ENCODE data around the gene PAPSS2.

- no peak for TF ChIP-seq CTCF (conservative IDR thresholded peaks at IDR 0.05 in 1 of 2, IDR thresholded peaks at IDR 0.05 in 1 of 2; ENCODE audit: low read depth in 1 of 2, low read length in 2 of 2)
- TF ChIP-seq EZH2 (IDR thresholded peaks at IDR 0.05; ENCODE audit: low read length, missing control alignments) = no peak
Measured at GRCh38 chr10:87705339-87705738, 45.7 kb downstream of the PAPSS2 start.
